Measurements from ENCODE around the gene FAM240B.

- no peak for TF ChIP-seq CTCF (IDR thresholded peaks at IDR 0.05; ENCODE audit: low read length)
- no peak for TF ChIP-seq EZH2 (optimal IDR thresholded peaks at IDR 0.05; ENCODE audit: low read depth, low read length)
- no peak for TF ChIP-seq EZH2phosphoT487 (IDR thresholded peaks at IDR 0.05; ENCODE audit: low read length)
These were observed 57.0 kb downstream of the FAM240B start for GRCh38 chr9:38662763-38663593.

All from MM.1S (cell line).